ENCODE measurements around the gene ARHGAP18.

DNA sequence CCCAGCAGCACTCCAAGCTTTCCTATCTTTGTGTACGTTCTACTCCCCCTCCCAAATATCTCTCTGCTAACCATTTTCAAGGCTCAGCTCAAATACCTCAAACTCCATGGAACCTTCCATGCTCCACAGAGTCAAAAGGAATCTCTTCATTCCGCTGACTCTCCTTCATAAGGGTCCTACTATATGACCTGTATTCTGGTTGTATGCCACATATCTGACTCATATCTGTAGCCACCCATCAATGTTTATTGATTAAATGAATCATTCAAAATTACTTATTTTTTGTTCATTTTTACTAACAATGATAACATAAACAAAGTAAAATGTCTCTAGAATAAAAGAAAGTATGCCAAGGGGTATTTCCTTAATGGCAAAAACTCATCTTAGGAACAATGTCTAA is 123.2 kb downstream of the ARHGAP18 start:
- no peak for TF ChIP-seq ZNF214 (tag by site-specific recombination; IDR thresholded peaks at IDR 0.05; ENCODE audit: borderline replicate concordance)
- no peak for TF ChIP-seq ZNF202 (tag by site-specific recombination; IDR thresholded peaks at IDR 0.05; ENCODE audit: borderline replicate concordance)
- no peak for TF ChIP-seq ZNF16 (tag by site-specific recombination; IDR thresholded peaks at IDR 0.05; ENCODE audit: low read depth)
- no peak for TF ChIP-seq SCRT2 (tag by site-specific recombination; IDR thresholded peaks at IDR 0.05)
- TF ChIP-seq, protein P1, sequence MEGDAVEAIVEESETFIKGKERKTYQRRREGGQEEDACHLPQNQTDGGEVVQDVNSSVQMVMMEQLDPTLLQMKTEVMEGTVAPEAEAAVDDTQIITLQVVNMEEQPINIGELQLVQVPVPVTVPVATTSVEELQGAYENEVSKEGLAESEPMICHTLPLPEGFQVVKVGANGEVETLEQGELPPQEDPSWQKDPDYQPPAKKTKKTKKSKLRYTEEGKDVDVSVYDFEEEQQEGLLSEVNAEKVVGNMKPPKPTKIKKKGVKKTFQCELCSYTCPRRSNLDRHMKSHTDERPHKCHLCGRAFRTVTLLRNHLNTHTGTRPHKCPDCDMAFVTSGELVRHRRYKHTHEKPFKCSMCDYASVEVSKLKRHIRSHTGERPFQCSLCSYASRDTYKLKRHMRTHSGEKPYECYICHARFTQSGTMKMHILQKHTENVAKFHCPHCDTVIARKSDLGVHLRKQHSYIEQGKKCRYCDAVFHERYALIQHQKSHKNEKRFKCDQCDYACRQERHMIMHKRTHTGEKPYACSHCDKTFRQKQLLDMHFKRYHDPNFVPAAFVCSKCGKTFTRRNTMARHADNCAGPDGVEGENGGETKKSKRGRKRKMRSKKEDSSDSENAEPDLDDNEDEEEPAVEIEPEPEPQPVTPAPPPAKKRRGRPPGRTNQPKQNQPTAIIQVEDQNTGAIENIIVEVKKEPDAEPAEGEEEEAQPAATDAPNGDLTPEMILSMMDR (tag by site-specific recombination; IDR thresholded peaks at IDR 0.05) = no peak
- no peak for TF ChIP-seq YY1 (tag by site-specific recombination; IDR thresholded peaks at IDR 0.05)
- no peak for TF ChIP-seq ZNF37A (tag by site-specific recombination; IDR thresholded peaks at IDR 0.05)
- TF ChIP-seq, protein P2, sequence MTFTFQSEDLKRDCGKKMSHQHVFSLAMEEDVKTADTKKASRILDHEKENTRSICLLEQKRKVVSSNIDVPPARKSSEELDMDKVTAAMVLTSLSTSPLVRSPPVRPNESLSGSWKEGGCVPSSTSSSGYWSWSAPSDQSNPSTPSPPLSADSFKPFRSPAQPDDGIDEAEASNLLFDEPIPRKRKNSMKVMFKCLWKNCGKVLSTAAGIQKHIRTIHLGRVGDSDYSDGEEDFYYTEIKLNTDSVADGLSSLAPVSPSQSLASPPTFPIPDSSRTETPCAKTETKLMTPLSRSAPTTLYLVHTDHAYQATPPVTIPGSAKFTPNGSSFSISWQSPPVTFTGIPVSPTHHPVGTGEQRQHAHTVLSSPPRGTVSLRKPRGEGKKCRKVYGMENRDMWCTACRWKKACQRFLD (tag by site-specific recombination; IDR thresholded peaks at IDR 0.05) = no peak
- TF ChIP-seq ZNF138 (tag by site-specific recombination; IDR thresholded peaks at IDR 0.05; ENCODE audit: borderline replicate concordance) = no peak
- TF ChIP-seq, protein P3, sequence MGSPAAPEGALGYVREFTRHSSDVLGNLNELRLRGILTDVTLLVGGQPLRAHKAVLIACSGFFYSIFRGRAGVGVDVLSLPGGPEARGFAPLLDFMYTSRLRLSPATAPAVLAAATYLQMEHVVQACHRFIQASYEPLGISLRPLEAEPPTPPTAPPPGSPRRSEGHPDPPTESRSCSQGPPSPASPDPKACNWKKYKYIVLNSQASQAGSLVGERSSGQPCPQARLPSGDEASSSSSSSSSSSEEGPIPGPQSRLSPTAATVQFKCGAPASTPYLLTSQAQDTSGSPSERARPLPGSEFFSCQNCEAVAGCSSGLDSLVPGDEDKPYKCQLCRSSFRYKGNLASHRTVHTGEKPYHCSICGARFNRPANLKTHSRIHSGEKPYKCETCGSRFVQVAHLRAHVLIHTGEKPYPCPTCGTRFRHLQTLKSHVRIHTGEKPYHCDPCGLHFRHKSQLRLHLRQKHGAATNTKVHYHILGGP (tag by site-specific recombination; IDR thresholded peaks at IDR 0.05) = no peak
